Measurements from ENCODE around the gene FNDC3A.

GRCh38 chr13:49134305-49134704 lies 158.6 kb downstream of the FNDC3A start:
- TF ChIP-seq CTCF (conservative IDR thresholded peaks at IDR 0.05; ENCODE audit: low read depth, low read length) (no peak), EZH2 (IDR thresholded peaks at IDR 0.05; ENCODE audit: borderline replicate concordance, low read depth, low read length, poor library complexity, severe bottlenecking) (no peak)
